ENCODE data around the gene AP1S2.
A peak's percentile ranks its signal among the peaks of the same experiment; 100 is the strongest.

AP1S2 gene

DNA sequence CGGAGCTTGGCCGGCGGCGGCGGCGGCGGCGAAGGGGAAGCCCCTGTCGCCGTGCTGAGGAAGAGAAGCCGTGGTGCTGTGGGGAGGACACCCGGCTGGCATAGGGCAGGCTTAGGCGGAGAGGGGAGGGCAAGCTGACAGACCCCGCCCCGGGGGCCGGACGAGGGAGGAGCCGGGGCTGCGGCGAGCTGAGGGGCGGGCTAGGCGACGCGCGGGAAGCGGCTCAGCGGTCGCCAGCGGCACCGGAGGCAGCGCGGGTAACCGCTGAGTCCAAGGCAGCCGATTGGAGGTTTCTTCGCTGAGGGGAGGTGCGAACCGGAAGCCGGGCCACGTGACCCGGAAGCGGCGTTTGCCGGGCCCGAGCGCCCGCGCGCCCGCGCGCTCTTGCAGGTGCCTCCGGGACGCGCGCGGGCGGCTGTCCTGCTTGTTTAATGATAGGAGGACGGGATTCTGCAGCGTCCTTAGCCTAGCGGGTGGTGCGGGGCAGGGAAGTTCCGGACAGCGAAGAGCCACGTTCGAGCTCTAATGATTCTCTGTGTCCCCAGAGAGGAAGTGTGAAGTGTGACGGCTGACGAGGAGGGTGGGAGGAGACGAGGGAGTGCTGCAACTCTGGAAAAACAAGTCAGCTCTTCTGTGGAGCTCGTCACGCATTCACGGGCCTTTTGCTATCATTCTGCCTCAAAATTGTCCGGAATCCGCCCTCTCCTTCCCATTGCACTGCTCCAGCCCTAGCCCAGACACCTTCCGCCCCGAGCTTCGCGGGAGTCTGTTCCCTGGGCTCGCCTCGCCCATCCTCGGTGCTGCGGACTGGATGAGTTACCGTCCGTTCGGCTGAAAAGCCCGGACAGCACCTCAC, at the start of gene AP1S2:
Gene AP1S2 (minus strand): TSS at position 102 of the 856 bp plus-strand sequence. CDS start 2,289 bp downstream, outside the sequence.
- Histone ChIP-seq H3K9me3 (ENCODE audit: control insufficient read depth in 5 of 5, low read length in 5 of 5) (no peaks in the 10 kb centered on the region), H3K9ac (ENCODE audit: low read length in 5 of 5) (peak within 1 kb of the TSS; percentile 71 to 83 (median 73)), H3K27ac (ENCODE audit: low read depth, low read length) (peak within 1 kb of the TSS; percentile 86), H3K27me3 (ENCODE audit: control insufficient read depth in 5 of 5, insufficient read depth in 4 of 5, low read length in 5 of 5) (peaks cover 0 to 7% (median 2%) of the 10 kb centered on the region in 5 donors), H3K4me3 (ENCODE audit: low read depth in 1 of 5, low read length in 5 of 5) (peak within 1 kb of the TSS; percentile 79 to 94 (median 85)), H3K4me1 (ENCODE audit: control insufficient read depth in 5 of 5, insufficient read depth in 5 of 5, low read length in 5 of 5) (peaks cover 0 to 23% (median 17%) of the 10 kb centered on the region in 5 donors), H3K36me3 (ENCODE audit: control insufficient read depth in 5 of 5, insufficient read depth in 5 of 5, low read length in 5 of 5) (no peaks in the 10 kb centered on the region)

DNA sequence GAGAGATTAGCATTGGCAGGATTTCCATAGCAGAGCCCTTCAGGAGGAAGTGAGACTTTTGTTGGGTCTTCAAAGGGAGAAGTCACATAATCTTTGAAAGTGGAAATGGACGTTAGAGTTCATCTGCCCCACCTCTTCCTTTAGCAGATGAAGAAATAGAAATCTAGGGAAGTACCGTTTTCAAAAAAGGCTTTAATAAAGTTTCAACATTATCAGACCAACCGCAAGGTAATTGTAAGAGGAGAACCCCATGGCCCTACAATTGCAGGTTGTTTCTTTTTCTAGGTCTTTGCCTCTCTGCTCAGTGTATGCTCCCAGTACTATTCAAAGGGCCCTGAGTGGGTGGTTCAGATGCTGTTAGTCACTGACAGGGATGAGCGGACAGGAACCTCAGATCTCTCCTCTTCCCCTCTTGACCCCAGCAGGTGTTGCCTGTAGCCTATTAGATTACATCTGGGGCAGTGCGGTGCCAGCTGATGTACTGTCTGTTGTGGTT, 48.6 kb upstream of the AP1S2 start:
- Histone ChIP-seq H3K27me3 (ENCODE audit: control insufficient read depth in 5 of 5, insufficient read depth in 4 of 5, low read length in 5 of 5) (peaks cover 3 to 6% (median 5%) of the 10 kb centered on the region in 5 donors), H3K9ac (ENCODE audit: low read length in 5 of 5) (no peak overlapping the region), H3K4me3 (ENCODE audit: low read depth in 1 of 5, low read length in 5 of 5) (no peak overlapping the region), H3K36me3 (ENCODE audit: control insufficient read depth in 5 of 5, insufficient read depth in 5 of 5, low read length in 5 of 5) (no peaks in the 10 kb centered on the region), H3K9me3 (ENCODE audit: control insufficient read depth in 5 of 5, low read length in 5 of 5) (peaks cover 0 to 4% (median 3%) of the 10 kb centered on the region in 5 donors), H3K4me1 (ENCODE audit: control insufficient read depth in 5 of 5, insufficient read depth in 5 of 5, low read length in 5 of 5) (peaks cover 0 to 3% (median 0%) of the 10 kb centered on the region in 5 donors), H3K27ac (ENCODE audit: low read depth, low read length) (no peak overlapping the region)

- H3K36me3 ChIP-seq (ENCODE audit: control insufficient read depth in 5 of 5, insufficient read depth in 5 of 5, low read length in 5 of 5): no peaks in the 10 kb centered on the region
- no peak overlapping the region for H3K27ac ChIP-seq (ENCODE audit: low read depth, low read length)
- H3K4me3 ChIP-seq (ENCODE audit: low read depth in 1 of 5, low read length in 5 of 5): no peak overlapping the region
- peaks cover 0 to 7% (median 3%) of the 10 kb centered on the region in 5 donors for H3K27me3 ChIP-seq (ENCODE audit: control insufficient read depth in 5 of 5, insufficient read depth in 4 of 5, low read length in 5 of 5)
- peaks cover 0 to 2% (median 0%) of the 10 kb centered on the region in 5 donors for H3K9me3 ChIP-seq (ENCODE audit: control insufficient read depth in 5 of 5, low read length in 5 of 5)
- H3K9ac ChIP-seq (ENCODE audit: low read length in 5 of 5): no peak overlapping the region
- H3K4me1 ChIP-seq (ENCODE audit: control insufficient read depth in 5 of 5, insufficient read depth in 5 of 5, low read length in 5 of 5): peaks cover 0 to 8% (median 0%) of the 10 kb centered on the region in 5 donors
These were observed 40.7 kb upstream of the AP1S2 start for GRCh38 chrX:15895334-15895733.

- peaks cover 0 to 8% (median 3%) of the 10 kb centered on the region in 5 donors for H3K27me3 ChIP-seq (ENCODE audit: control insufficient read depth in 5 of 5, insufficient read depth in 4 of 5, low read length in 5 of 5)
- no peak overlapping the region for H3K27ac ChIP-seq (ENCODE audit: low read depth, low read length)
- no peaks in the 10 kb centered on the region for H3K36me3 ChIP-seq (ENCODE audit: control insufficient read depth in 5 of 5, insufficient read depth in 5 of 5, low read length in 5 of 5)
- no peak overlapping the region for H3K9ac ChIP-seq (ENCODE audit: low read length in 5 of 5)
- no peak overlapping the region for H3K4me3 ChIP-seq (ENCODE audit: low read depth in 1 of 5, low read length in 5 of 5)
- H3K4me1 ChIP-seq (ENCODE audit: control insufficient read depth in 5 of 5, insufficient read depth in 5 of 5, low read length in 5 of 5): peaks cover 0 to 8% (median 0%) of the 10 kb centered on the region in 5 donors
- H3K9me3 ChIP-seq (ENCODE audit: control insufficient read depth in 5 of 5, low read length in 5 of 5): peaks cover 0 to 2% (median 0%) of the 10 kb centered on the region in 5 donors
These were observed 40.1 kb upstream of the AP1S2 start for GRCh38 chrX:15894724-15895123.

DNA sequence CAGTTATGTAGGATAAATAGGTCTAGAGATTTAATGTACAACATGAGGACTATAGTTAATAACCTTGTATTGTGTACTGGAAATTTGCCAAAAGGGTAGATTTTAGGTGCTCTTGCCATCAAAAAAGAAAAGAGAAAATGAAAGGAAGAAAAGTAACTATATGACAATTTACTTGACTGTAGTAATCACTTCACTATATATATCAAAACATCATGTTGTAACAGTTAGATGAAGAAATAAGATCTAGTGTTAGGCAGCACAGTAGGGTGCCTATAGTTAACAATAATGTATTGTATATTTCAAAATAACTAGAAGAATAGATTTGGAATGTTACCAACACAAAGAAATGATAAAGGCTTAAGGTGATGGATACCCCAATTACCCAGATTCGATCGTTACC, 35.9 kb upstream of the AP1S2 start:
- no peak overlapping the region for H3K27ac ChIP-seq (ENCODE audit: low read depth, low read length)
- no peak overlapping the region for H3K9ac ChIP-seq (ENCODE audit: low read length in 5 of 5)
- no peaks in the 10 kb centered on the region for H3K36me3 ChIP-seq (ENCODE audit: control insufficient read depth in 5 of 5, insufficient read depth in 5 of 5, low read length in 5 of 5)
- H3K27me3 ChIP-seq (ENCODE audit: control insufficient read depth in 5 of 5, insufficient read depth in 4 of 5, low read length in 5 of 5): peaks cover 0 to 14% (median 5%) of the 10 kb centered on the region in 5 donors
- H3K4me1 ChIP-seq (ENCODE audit: control insufficient read depth in 5 of 5, insufficient read depth in 5 of 5, low read length in 5 of 5): peaks cover 0 to 11% (median 0%) of the 10 kb centered on the region in 5 donors
- H3K4me3 ChIP-seq (ENCODE audit: low read depth in 1 of 5, low read length in 5 of 5): no peak overlapping the region
- H3K9me3 ChIP-seq (ENCODE audit: control insufficient read depth in 5 of 5, low read length in 5 of 5): no peaks in the 10 kb centered on the region

DNA sequence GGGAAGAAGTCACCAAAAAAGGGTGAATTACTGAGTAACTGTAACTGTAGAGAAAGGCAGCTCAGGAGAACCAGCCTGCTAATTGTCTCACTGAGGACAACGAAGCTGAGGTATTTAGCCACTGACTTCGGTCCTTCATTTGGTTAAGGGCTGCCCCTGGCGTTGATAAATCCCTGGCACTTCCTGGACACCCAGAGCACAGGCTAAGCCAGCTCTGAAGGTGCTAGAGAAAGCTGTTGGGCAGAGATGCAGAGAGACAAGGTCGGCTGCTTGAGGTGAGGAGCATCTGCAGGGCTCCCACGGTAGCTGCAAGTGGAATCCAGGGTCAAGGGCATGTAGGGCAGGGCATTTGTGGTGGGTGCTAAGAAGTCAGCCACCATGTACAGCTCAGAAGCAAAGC, 33.4 kb upstream of the AP1S2 start:
- peaks cover 0 to 14% (median 3%) of the 10 kb centered on the region in 5 donors for H3K27me3 ChIP-seq (ENCODE audit: control insufficient read depth in 5 of 5, insufficient read depth in 4 of 5, low read length in 5 of 5)
- no peaks in the 10 kb centered on the region for H3K9me3 ChIP-seq (ENCODE audit: control insufficient read depth in 5 of 5, low read length in 5 of 5)
- no peak overlapping the region for H3K9ac ChIP-seq (ENCODE audit: low read length in 5 of 5)
- no peak overlapping the region for H3K4me3 ChIP-seq (ENCODE audit: low read depth in 1 of 5, low read length in 5 of 5)
- peaks cover 0 to 13% (median 0%) of the 10 kb centered on the region in 5 donors for H3K4me1 ChIP-seq (ENCODE audit: control insufficient read depth in 5 of 5, insufficient read depth in 5 of 5, low read length in 5 of 5)
- no peak overlapping the region for H3K27ac ChIP-seq (ENCODE audit: low read depth, low read length)
- no peaks in the 10 kb centered on the region for H3K36me3 ChIP-seq (ENCODE audit: control insufficient read depth in 5 of 5, insufficient read depth in 5 of 5, low read length in 5 of 5)

DNA sequence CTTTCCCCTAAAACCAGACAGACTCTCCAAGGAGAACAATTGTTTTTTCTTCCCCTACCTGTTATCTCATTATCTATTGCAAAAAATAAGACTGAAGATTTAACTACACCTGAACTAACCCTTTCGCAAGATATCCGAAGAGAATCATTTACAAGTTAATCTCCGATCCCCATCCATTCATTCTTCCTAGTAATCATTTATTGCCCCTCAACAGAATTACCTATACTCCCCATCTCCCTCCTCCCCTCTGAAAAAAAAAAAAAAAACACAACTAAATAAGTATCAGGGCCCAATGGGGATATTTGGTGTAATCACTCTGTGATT, 28.9 kb upstream of the AP1S2 start:
- no peak overlapping the region for H3K4me3 ChIP-seq (ENCODE audit: low read depth in 1 of 5, low read length in 5 of 5)
- no peak overlapping the region for H3K27ac ChIP-seq (ENCODE audit: low read depth, low read length)

DNA sequence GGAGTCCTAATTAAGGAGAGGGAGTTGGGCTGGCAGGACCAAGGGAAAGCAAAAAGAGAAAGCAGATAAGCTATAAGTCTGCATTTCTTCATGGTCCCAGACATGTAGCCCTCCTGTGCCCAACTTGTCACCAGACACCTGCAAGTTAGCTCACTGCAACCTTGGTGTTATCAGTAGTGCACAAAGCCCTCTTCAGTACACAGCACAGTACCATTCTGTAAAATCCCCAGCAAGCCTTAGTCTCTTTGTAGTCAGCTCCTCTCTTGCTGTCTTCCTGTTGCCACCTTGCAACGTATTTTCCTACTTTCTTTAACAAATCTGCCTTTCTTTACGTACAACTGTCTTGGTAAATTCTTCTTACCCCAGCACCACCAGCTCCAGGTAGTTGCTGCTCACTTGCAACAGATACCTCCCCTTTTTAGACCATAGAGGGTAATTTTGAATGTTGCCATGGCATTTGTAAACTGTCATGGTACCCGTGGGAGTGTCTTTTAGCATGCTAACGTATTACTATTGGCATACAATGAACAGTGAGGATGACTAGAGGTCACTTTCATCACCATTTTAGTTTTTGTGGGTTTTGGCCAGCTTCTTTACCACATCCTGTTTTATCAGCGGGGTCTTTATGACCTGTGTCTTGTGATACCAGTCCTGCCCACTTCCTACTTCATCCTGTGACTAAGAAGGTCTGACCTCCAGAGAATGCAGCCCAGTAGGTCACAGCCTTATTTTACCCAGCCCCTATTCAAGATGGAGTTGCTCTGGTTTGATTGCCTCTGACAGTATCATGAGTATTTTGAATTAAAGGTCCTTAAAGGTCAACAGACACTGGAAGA, 28.3 kb upstream of the AP1S2 start:
- Histone ChIP-seq H3K4me1 (ENCODE audit: control insufficient read depth in 5 of 5, insufficient read depth in 5 of 5, low read length in 5 of 5) (peaks cover 0 to 6% (median 0%) of the 10 kb centered on the region in 5 donors), H3K36me3 (ENCODE audit: control insufficient read depth in 5 of 5, insufficient read depth in 5 of 5, low read length in 5 of 5) (no peaks in the 10 kb centered on the region), H3K9me3 (ENCODE audit: control insufficient read depth in 5 of 5, low read length in 5 of 5) (peaks cover 0 to 8% (median 0%) of the 10 kb centered on the region in 5 donors), H3K9ac (ENCODE audit: low read length in 5 of 5) (no peak overlapping the region), H3K27me3 (ENCODE audit: control insufficient read depth in 5 of 5, insufficient read depth in 4 of 5, low read length in 5 of 5) (peaks cover 0 to 10% (median 0%) of the 10 kb centered on the region in 5 donors), H3K27ac (ENCODE audit: low read depth, low read length) (no peak overlapping the region), H3K4me3 (ENCODE audit: low read depth in 1 of 5, low read length in 5 of 5) (no peak overlapping the region)

More for the DNA sequence above, 28.9 kb upstream of the AP1S2 start:
- H3K9ac ChIP-seq (ENCODE audit: low read length in 5 of 5): no peak overlapping the region
- peaks cover 0 to 10% (median 3%) of the 10 kb centered on the region in 5 donors for H3K27me3 ChIP-seq (ENCODE audit: control insufficient read depth in 5 of 5, insufficient read depth in 4 of 5, low read length in 5 of 5)
- peaks cover 0 to 8% (median 0%) of the 10 kb centered on the region in 5 donors for H3K9me3 ChIP-seq (ENCODE audit: control insufficient read depth in 5 of 5, low read length in 5 of 5)
- peaks cover 0 to 6% (median 0%) of the 10 kb centered on the region in 5 donors for H3K4me1 ChIP-seq (ENCODE audit: control insufficient read depth in 5 of 5, insufficient read depth in 5 of 5, low read length in 5 of 5)
- H3K36me3 ChIP-seq (ENCODE audit: control insufficient read depth in 5 of 5, insufficient read depth in 5 of 5, low read length in 5 of 5): no peaks in the 10 kb centered on the region

DNA sequence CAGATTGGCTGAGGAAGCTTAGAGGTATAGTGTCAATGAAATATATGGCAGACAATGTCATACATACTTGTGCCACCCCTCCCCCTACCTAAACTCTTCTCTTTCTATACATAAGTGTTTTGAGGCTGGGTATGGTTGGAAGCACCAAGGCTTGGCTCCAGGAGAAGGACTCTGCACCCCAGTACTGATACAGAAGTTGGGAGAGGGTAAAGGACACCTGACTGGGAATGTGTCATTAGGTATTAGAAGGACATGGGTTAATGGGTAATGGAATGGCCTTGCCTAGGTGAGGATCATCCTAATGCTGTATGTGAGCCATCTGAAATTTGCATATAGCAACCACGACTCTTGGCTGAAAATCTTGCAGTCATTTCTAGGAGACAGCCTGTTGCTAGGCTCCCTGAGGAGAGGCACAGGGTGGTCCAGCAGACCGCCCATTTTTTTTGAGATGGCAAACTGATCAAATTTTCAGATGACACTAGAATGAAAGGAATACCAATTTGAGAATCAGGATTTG, 26.8 kb upstream of the AP1S2 start:
- Histone ChIP-seq H3K9ac (ENCODE audit: low read length in 5 of 5) (no peak overlapping the region), H3K4me1 (ENCODE audit: control insufficient read depth in 5 of 5, insufficient read depth in 5 of 5, low read length in 5 of 5) (peaks cover 0 to 10% (median 0%) of the 10 kb centered on the region in 5 donors), H3K27ac (ENCODE audit: low read depth, low read length) (no peak overlapping the region), H3K36me3 (ENCODE audit: control insufficient read depth in 5 of 5, insufficient read depth in 5 of 5, low read length in 5 of 5) (no peaks in the 10 kb centered on the region), H3K4me3 (ENCODE audit: low read depth in 1 of 5, low read length in 5 of 5) (no peak overlapping the region), H3K27me3 (ENCODE audit: control insufficient read depth in 5 of 5, insufficient read depth in 4 of 5, low read length in 5 of 5) (peaks cover 0 to 10% (median 0%) of the 10 kb centered on the region in 5 donors), H3K9me3 (ENCODE audit: control insufficient read depth in 5 of 5, low read length in 5 of 5) (peaks cover 0 to 8% (median 0%) of the 10 kb centered on the region in 5 donors)

All from subcutaneous abdominal adipose tissue (tissue), 5 donors.